Astrocyte (in vitro differentiated cells and primary cell): ENCODE results near the gene STK4.

Source experiments
- EZH2 ChIP-seq: IDR thresholded peaks from 2 replicates; pipeline ENCODE4 v1.6.1; 2012; ENCODE audit warnings: mild to moderate bottlenecking, low read length, inconsistent platforms; ENCODE audit not compliant: insufficient read depth
- TF ChIP-seq, protein P1 (sequence below): IDR thresholded peaks from 2 replicates; pipeline ENCODE4 v1.5.1; 2011; ENCODE audit warnings: low read depth, mild to moderate bottlenecking, inconsistent platforms, low read length, moderate library complexity; ENCODE audit not compliant: insufficient read depth

DNA sequence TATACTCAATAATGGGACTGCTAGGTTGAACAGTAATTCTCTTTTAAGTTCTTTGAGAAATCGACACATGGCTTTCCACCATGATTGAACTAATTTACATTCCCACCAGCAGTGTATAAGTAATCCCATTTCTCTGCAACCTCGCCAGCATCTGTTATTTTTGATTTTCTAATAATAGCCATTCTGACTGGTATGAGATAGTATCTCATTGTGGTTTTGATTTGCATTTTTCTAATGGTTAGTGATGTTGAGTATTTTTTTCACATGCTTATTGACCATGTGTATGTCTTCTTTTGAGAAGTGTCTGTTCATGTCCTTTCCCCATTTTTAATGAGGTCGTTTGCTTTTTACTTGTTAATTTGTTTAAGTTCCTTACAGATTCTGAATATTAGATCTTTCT, 66.5 kb downstream of the STK4 start:
- TF ChIP-seq EZH2, result no peak
- TF ChIP-seq, protein P1, sequence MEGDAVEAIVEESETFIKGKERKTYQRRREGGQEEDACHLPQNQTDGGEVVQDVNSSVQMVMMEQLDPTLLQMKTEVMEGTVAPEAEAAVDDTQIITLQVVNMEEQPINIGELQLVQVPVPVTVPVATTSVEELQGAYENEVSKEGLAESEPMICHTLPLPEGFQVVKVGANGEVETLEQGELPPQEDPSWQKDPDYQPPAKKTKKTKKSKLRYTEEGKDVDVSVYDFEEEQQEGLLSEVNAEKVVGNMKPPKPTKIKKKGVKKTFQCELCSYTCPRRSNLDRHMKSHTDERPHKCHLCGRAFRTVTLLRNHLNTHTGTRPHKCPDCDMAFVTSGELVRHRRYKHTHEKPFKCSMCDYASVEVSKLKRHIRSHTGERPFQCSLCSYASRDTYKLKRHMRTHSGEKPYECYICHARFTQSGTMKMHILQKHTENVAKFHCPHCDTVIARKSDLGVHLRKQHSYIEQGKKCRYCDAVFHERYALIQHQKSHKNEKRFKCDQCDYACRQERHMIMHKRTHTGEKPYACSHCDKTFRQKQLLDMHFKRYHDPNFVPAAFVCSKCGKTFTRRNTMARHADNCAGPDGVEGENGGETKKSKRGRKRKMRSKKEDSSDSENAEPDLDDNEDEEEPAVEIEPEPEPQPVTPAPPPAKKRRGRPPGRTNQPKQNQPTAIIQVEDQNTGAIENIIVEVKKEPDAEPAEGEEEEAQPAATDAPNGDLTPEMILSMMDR, result no peak
